ENCODE results near the gene KRTAP19-2.

KRTAP19-2 gene, protein sequence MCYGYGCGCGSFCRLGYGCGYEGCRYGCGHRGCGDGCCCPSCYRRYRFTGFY

DNA sequence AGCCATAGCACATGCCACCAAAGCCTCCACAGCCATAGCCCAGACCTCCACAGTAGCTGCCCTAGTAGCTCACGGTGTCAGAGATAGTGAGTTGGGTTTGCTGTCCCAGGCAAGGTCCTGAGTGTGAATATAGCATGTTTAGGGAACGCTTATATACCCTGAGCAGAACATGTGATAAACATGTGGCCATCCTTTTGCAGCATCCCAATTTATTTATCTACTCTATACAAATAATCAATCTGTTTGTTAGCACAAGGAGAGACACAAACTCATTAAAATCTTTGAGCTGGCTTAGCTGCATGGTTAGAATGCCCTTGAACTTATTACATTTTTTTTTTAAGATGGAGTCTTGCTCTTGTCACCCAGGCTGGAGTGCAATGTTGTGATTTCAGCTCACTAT is at the start of gene KRTAP19-2:
Gene KRTAP19-2, minus strand, starts transcription at position 101 of the 400 bp plus-strand sequence. Its CDS starts 88 bp downstream, at position 13.
- DNase-seq (ENCODE audit: low spot score) = no peak

DNA sequence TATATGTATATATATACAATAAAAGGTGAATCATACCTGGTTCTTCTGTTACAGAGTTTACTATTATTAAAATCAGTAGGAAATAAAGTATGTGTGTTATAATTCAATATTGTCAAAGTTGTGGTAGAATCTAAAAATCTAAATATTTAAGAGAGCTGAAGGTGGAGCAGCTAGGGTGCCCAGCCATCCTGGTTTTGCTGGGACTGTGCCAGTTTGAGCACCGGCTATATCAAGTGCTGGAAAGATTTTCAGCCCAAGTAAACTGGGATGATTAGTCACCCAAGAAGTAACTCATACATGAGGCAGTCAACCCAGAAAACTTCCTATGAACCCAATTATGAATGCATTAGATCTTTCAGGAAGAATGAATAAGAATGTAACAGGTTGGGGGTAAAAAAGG is 31.6 kb upstream of the KRTAP19-2 start:
- DNase-seq (ENCODE audit: low spot score) = no peak

DNA sequence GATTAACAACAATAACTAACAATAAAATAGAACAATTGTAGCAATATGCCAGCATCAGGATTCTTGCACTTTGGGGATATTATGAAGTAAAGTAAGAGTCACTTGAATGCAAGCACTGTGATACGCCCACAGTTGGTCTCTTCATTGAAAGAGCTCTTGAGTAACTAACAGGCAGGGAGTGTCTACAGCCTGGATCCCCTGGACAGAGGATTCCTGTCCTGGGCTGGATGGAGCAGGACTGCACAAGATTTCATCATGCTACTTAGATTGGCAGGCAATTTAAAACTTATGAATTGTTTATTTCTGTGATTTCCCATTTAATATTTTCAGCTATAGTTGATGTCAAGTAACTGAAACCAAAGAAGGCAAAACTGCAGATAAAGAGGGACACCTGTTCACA is 28.4 kb upstream of the KRTAP19-2 start:
- no peak for DNase-seq (ENCODE audit: low spot score)

DNA sequence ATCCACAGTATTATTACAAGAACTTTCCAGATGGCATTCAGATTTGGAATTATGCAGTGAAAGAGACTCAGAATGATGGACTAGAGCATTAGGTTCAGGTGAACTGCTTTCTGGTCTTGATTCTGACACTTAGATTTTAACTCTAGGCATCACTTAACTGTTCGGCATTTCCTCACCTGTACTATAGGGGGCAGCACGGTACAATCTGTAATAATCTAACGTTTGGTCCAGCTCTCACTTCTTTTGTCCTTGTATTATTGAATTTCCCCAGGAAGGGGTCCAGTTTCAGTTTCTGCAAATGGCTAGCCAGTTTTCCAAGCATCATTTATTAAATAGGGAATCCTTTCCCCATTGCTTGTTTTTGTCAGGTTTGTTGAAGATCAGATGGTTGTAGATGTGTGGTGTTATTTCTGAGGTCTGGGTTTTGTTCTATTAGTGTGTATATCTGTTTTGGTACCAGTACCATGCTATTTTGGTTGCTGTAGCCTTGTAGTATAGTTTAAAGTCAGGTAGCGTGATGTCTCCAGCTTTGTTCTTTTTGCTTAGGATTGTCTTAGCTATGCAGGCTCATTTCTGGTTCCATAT is 18.5 kb upstream of the KRTAP19-2 start:
- peak; percentile 27 for DNase-seq (ENCODE audit: low spot score)

DNA sequence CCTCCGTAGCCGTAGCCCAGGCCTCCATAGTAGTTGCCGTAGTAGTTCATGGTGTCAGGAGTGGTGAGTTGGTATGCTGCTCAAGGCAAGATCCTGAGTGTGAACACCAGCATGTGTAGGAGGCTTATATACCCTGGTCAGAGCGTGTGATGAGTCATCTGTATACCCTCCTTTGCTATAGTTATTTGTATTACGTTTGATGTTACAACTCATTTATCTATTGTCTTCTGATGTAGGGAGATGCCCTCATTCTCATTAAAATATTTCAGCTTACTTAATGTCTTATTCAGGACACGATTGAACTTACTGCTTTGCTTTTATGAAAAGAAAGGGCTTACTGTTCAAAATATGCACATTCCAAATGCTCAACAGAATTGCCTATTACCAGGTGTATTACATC is 14.8 kb upstream of the KRTAP19-2 start, which contains the start of gene KRTAP19-5:
Gene KRTAP19-5, minus strand, starts transcription at position 101 of the 400 bp plus-strand sequence. Its CDS starts 51 bp downstream, at position 50.
- peak; percentile 33 for DNase-seq (ENCODE audit: low spot score)

DNA sequence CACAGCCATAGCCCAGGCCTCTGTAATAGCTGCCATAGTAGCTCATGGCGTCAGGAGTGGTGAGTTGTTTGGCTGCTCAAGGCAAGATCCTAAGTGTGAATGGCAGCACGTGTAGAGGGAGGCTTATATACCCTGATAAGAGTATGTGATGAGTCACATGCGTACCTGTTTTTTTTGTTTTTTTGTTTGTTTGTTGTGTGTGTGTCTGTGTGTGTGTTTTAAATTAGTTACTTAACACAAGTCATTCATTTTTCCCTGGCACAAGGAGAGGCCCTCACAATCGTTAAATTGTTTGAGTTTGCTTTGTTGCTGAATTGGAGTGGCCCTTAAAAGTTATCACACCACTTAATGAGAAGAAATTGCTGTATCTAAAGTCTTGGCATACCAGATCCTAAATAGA is 9.8 kb upstream of the KRTAP19-2 start, which contains the start of gene KRTAP19-4:
Gene KRTAP19-4, minus strand, starts transcription at position 101 of the 400 bp plus-strand sequence. Its CDS starts 55 bp downstream, at position 46.
- no peak for DNase-seq (ENCODE audit: low spot score)

DNA sequence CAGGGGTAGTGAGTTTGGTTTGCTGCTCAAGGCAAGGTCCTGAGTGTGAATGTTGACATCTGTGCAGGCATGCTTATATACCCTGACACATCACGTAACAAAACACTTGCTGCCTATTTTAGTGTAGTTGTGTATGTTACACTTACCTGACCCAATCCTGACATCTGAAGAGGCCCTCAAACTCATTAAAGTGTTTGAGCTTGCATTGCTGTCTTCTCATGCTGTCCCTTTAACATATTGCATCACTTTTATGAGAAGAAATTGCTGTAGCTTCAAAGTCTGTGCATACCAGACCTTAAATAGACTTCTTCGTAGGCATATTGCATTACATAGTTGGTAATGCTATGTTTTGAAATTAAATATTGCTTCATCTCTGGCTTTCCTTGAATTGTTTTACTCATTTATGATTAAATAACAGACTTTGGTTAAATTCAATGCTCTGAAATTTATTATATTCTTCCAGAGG is 4.8 kb upstream of the KRTAP19-2 start, which contains the start of gene KRTAP19-3:
Gene KRTAP19-3, minus strand, starts transcription at position 51 of the 466 bp plus-strand sequence. CDS start 56 bp downstream, outside the sequence.
- DNase-seq (ENCODE audit: low spot score) = no peak

DNA sequence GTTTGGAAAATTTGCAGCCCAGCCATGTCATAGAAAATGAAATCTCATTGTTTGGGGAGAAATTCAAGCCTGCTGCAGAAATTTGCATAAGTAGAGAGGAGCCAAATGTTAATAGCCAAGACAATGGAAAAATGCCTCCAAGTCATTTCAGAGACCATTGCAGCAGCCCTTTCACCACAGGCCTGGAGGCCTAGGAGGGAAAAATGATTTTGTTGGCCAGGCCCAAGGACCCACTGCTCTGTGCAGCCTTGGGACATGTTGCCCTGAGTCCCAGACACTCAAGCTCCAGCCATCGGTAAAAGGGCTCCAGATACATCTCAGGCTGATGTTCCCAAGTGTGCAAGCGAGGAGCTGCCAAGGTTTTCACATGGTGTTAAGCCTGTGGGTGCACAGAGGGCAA is 1.1 kb downstream of the KRTAP19-2 start:
- DNase-seq (ENCODE audit: low spot score) = no peak

DNA sequence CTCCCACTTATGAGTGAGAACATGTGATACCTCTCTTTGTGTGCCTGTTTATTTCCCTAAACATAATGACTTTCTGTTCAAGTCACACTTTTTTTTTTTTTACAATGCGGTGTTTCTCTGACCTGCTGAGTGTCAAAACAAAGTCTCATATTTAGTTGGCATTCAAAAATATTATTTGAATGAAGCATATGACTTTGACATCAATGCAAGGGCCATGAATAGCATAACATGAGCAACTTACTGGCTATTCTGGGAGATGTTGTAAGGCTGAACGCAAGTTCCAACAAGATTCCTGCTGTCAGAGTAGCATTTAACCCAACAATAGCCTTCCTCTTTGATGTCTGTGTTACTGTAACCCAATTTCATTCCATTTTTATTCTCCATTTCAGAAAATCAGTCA is 5.1 kb downstream of the KRTAP19-2 start:
- DNase-seq (ENCODE audit: low spot score) = no peak

DNA sequence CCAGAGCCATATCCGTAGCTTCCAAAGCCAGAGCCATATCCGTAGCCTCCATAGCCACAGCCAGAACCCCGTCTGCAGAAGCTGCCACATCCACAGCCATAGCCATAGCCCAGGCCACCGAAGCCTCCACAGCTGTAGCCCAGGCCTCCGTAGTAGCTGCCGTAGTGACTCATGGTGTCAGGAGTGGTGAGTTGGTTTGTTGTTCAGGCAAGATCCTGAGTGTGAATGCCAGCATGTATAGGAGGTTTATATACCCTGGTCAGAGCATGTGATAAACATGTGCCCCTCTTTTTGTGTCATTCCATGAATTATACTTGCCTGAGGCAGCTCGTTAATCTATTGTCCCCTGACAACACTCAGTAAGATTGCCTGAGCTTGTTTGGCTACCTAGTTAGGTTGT is 7.1 kb downstream of the KRTAP19-2 start, which contains the start of gene KRTAP19-1:
Gene KRTAP19-1, minus strand, starts transcription at position 223 of the 400 bp plus-strand sequence. Its CDS starts 50 bp downstream, at position 173.
- DNase-seq (ENCODE audit: low spot score) = no peak

DNA sequence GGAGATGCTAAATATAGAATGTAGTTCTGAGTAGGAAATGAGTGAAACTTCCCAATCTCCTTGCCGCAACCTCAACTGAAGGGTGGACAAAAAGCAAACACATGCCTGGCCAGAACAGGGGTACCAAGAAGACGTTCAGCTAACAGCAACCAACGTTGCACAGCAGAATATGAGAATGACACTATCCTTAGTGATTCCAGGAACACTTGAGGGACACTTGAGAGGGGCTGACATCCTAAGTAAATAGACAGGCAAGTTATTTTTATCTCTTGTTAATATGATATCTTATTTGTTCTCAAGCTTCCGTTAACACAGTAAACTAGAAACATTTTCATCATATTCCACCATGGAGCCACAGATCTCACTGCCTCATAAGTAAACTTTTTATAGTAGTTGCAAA is 8.0 kb downstream of the KRTAP19-2 start:
- no peak for DNase-seq (ENCODE audit: low spot score)

DNA sequence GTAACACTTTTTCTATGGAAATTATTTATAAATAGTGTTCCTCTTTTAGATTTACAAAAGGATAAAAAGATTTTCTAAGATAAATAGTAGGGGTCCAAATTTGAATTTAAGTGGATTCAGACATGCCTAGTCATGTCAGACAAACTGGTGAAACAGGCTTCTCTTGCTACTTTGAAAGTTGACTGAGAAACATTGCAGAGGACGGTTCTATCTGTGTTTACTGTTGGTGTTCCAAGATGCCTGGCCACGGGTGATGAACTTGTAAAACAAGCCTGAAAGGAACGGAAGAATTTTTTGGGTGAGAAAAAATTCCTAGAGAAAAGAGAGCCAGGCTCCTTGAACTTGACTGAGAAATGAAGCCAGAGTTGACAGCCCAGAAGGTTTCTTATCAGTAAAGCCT is 9.2 kb downstream of the KRTAP19-2 start:
- DNase-seq (ENCODE audit: low spot score) = no peak

DNA sequence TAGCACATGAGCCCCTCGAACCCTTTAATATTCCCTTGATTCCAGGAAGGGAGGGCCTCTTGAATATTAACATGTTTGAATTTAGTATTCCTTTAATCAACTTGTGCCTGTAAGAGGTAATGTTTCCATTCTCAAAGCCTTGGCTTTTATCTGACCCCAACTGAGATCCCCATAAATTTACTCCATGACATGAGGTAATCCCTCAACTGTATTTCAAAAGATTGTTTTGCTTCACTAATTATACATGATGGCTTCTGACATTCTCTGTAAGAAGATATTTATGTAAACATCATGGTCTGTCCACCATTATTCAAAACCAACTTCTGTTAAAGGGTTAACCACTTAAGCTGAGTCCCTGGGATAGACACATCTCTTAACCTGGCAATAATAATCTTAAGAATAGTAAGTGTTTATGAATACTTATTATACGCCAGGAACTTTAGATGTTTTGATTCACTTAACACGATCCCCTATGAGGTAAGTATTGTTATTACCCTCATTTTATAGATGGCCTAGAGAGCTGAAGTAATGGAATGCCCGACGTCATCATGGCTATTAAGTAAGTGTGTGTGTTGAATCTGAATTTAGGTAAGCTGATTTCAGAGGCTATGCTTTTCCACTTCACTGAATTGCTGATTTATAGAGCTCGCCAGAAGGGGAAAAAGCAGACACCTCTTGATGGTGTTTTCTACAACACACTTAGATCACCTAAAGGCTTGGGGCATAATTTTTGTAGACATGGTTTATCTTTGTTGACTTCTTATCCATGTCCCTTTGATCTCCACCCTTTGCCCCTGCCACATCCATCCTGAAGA is 18.1 kb downstream of the KRTAP19-2 start:
- DNase-seq (ENCODE audit: low spot score) = no peak

DNA sequence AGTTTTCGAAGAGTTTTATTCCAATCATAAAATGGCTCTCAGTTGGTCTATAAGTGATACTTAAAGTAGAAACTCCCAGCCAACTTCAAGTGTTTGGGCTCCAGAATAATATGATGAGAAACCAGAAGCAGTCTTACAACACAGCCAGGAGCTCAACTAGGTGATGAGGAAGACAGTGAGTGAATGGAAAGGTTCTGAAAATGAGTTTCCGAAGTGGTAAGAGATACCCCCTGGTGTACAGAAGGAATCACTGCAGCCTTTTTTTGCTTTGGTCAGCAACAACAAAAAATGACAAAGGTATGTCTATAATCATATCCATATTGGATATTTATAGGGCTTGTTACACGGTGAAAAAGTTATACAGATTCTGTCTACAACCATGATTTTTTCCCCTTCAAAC is 23.5 kb downstream of the KRTAP19-2 start:
- peak; percentile 37 for DNase-seq (ENCODE audit: low spot score)

DNA sequence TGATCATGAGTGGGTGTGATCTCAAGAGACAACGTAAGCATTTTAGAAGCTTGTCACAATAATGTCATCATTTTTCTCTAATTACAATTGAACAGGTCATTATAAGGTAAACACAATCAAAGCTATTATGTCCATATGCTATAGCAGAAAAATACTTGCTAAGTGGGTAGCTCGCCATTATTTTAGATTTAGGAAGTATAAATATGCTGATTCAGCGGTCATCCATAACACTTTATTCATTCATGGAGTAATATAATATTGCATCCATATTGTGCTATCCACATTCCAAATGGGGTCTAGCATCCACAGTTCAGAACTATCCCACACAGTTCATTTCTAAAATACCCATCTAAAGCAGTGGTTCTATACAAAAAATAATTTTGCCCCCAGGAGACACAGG is 38.7 kb downstream of the KRTAP19-2 start:
- no peak for DNase-seq (ENCODE audit: low spot score)

DNA sequence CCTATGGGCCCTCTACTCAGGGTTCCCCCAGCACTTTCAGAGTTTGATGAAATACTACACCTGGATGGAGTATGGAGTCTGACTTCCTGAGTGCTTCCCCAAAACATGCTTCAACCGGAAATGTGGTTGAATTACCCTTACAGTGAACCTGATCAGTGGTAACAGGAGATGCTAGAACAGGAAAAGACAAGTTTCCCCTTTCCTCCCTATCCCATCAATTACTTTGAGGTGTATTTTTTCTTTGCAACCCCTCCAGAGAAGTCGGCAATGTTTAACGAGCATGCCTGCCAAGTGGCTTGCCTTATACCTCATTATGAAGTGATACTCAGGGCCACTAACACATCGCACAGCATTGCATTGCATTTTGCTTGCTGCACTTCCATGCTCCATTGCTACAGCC is 40.2 kb downstream of the KRTAP19-2 start:
- DNase-seq (ENCODE audit: low spot score) = no peak

DNA sequence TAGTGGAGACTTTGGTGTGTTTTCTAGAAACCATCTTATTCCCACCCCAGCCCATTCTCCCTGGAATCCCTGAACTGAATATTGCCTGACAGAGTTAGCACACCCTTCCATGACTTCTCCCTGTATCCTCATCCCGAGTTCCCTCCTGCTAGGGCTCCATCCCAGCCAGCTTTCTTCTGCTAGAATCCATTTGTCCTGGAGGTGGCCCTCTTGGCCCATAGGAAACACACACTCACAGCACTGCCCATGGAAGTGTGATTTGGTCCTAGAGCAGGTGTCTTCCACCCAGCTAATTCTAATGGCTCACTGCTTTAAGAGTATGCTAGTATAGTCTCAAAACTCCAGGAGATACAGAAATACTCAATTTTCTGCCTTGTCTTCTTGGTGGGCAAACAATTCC is 43.0 kb downstream of the KRTAP19-2 start:
- DNase-seq (ENCODE audit: low spot score) = no peak

DNA sequence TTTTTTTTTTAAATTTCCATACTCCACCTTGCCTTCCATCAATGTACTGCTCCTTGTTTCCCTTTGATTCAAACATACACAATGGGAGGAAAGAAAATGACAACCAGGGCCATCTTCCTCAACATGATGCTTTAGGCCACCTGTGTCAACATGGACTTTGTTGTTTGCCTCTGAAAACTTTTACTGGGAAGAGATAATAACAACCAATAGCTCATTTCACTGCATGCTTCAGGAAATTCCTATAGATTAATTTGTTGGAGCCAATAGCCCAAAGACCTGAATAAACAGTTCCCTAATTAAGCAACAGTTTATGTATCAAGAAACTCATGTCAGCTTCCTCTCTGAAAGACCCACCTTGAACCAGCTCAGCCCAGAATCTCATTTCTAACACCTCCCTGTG is 44.0 kb downstream of the KRTAP19-2 start:
- no peak for DNase-seq (ENCODE audit: low spot score)

DNA sequence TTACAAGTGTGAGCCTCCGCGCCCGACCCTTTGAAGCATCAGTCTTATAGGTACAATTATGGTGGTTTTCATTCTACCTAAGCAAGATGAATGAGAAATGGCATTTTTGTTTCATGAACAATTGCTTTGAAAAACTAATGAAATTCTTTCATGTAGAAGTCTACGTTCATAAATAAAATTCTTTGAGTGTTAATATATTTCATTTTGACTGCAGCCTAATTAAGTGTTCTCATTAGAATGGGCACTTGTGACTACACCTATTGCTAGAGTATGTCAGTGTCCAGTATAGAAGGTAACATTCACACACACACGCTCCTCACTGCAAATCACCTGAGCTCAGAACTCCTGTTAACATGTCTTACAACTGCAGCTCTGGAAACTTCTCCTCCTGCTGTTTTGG is 47.3 kb downstream of the KRTAP19-2 start, which contains the start of gene KRTAP15-1:
Gene KRTAP15-1, plus strand, starts transcription at position 301 of the 400 bp plus-strand sequence. Its CDS starts 53 bp downstream, at position 354.
- no peak for DNase-seq (ENCODE audit: low spot score)

All from SW480 (cell line).